ENCODE results near the gene METTL5.

DNA sequence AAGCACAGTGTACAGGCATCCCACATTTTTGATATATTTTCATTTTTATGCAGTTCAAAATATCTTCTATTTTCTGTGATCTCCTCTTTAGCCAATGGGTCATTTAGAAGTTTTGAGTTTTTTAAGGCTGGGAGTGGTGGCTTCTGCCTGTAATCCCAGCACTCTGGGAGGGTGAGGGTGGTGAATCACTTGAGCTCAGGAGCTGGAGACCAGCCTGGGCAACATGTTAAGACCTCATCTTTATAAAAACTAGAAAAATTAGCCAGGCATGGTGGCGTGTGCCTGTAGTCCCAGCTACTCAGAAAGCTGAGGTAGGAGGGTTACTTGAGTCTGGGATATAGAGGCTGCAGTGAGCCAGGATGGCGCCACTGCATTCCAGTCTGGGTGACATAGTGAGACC is 20.3 kb upstream of the METTL5 start:
- TF ChIP-seq, protein P1, sequence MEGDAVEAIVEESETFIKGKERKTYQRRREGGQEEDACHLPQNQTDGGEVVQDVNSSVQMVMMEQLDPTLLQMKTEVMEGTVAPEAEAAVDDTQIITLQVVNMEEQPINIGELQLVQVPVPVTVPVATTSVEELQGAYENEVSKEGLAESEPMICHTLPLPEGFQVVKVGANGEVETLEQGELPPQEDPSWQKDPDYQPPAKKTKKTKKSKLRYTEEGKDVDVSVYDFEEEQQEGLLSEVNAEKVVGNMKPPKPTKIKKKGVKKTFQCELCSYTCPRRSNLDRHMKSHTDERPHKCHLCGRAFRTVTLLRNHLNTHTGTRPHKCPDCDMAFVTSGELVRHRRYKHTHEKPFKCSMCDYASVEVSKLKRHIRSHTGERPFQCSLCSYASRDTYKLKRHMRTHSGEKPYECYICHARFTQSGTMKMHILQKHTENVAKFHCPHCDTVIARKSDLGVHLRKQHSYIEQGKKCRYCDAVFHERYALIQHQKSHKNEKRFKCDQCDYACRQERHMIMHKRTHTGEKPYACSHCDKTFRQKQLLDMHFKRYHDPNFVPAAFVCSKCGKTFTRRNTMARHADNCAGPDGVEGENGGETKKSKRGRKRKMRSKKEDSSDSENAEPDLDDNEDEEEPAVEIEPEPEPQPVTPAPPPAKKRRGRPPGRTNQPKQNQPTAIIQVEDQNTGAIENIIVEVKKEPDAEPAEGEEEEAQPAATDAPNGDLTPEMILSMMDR (IDR thresholded peaks at IDR 0.05; ENCODE audit: borderline replicate concordance, extremely low read depth, low read length, poor library complexity, severe bottlenecking), result no peak
- TF ChIP-seq EZH2 (IDR thresholded peaks at IDR 0.05; ENCODE audit: borderline replicate concordance, low read depth, low read length, severe bottlenecking), result no peak

All from DND-41 (cell line).